ENCODE data around the gene ARMH4.

Gene ARMH4

DNA sequence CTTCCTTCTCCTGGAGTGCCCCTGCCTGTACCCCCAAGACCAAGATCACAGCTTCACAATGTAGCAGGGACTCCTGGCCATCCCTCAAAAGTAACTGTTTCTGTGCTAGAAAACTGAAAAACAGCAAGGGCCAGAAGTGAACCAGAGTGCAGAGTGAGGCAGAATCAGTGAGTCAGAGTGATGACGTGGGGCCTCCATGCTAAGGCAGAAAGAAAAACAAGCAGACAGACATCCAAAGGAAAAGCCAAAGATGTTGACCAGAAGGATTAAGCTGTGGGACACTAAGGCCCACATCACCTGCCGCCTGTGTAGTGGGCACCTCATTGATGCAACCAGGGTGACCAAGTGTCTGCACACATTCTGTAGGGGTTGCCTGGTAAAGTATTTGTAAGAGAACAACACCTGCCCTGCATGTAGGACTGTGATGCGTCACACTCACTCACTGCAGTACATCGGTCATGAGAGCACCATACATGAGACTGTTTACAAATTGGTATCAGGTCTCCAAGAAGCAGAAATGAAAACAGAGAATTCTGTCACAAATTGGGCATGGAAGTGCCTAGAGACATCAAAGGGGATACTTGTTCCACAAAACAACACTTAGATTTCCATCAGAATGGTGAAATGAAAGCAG lies 51.2 kb downstream of the ARMH4 start:
- no peak for DNase-seq (ENCODE audit: low read depth)

DNA sequence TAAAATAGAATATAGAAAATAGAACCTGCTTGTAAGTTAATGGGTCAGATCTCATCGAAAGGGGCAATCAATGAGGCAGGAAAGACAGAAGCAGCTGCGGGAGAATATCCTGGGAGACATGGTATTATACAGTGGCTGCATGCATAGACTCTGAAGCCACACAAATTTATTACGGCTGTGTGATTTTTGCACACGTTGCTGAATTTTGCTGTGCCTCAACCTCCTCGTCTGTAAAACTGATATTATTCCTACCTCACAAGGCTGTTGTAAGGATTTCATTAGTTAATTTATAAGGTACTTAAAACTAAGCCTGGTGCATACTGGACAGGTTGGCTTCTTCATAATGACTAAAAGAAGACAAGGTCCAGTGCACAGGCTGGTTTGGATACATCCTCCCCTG lies 52.3 kb downstream of the ARMH4 start:
- DNase-seq (ENCODE audit: low read depth) = no peak

DNA sequence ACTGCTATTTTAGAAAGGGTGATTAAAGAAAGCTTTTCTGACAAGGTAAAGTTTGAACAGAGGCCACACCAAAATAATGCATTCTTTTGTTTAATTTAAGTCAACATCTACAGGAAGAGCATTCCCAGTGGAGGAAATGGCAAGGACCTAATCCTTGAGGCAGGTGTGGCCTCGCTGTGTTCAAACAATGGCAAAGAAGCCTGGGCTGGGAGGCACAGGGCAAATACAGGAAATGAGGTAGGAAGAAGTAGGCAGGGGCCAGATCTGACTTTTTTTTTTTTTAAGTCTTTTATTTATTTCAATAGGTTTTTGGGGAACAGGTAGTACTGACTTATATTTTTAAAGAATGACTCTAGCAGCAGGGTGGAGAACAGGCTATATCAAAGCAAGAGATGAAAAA lies 53.5 kb downstream of the ARMH4 start:
- no peak for DNase-seq (ENCODE audit: low read depth)

DNA sequence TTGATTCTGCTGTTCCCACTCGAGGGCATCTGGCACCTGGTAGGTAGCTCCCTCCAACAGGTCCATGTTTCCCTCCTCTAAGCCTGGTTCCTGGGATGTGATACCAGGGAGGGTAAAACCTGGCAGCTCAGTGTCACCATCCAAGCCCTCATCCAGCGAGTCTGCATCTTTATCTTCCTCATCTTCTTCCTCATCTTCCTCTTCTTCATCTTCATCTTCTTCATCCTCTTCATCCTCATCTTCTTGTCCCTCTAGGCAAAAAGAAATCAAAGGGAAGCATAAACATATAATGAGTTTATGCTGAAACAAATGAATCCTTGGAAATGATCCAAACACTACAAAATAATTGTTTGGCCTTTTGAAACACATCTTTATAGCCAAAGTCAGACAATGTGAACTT lies 55.3 kb downstream of the ARMH4 start:
- DNase-seq (ENCODE audit: low read depth) = no peak

DNA sequence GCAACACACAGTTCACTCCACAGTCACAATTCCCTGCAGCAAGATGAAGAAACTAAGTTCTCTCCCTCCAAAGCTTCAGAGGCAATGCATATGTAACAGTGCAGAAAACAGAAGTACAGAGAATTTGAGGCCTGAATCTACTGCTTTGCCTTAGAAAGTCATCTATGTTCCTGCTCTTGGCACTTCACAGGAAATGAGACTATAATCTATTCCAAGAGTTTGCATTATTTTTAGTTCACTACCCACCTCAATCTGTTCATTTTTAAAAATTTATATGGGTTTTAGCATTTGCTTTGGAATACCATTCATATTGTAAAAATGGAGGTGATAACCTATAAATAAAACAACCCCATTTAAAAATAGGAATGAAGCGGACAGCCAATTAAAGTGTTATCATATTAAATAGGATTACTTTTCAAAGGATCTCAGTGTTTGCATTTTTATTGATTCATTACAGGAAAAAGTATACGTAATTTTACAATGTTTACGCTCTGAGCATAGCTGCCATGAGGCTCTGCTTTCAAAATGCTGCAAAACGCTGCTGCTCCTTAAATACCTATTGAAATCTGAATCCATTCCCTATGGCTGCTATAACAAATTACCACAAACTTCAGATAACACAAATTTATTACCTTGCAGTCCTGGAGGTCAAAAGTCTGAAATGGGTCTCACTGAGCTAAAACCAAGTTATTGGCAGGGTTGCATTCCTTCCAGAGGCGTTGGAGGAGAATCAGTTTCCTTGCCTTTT lies 60.0 kb downstream of the ARMH4 start:
- no peak for DNase-seq (ENCODE audit: low read depth)

DNA sequence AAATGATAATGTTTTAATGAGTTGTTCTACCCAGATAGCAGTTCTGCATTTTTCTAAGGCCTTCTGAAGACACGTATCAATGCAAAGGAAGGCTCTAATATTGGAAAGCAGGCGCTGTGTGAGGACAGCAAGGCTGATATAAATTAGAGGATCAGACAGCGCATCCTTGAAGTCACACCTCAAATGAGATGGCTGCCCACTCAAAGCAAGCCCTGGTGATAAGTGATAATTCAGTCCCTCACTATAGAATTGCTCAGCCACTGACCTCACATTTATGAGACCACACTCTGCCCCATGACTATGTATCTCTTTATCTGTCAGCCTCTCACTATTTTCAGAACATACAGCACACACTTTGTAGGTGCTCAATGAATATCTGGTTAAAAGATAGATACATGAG lies 62.4 kb downstream of the ARMH4 start:
- DNase-seq (ENCODE audit: low read depth) = no peak

DNA sequence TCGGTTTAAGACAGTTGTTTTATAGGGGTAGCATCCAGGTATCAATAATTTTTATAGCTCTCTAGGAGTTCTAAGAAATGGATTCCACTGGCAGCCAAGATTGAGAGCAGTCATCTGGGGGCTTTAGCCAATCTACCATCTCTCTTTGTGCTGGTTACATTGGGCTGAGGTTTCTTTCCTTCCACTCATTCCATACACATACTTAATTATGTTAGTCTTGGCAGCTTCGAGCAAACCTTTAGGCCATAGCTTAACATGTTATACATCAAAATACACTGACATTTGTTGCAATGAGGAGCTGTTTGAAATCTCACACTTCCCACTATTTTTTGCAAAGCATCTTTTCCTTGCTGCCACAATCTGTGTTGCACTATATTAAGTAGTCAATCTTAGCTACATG lies 63.1 kb downstream of the ARMH4 start:
- DNase-seq (ENCODE audit: low read depth) = no peak

DNA sequence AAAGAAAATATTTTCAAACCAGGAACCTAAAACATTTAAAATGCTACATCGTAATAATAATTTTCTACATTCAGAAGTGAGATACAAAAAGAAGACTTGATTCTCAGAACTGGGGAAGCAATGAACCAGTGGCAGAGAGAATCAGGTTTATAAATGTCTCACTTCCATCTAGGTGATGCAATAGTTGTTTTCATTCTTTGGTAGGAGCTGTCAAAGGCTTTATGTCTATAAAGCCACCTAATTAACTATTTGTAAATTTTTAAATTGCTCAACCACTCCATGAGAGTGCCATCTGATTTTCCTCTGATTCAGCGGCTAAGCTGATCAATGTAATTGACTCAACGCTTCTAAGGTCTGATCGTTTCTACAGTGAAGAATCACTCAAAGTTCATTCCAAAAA lies 66.1 kb downstream of the ARMH4 start:
- DNase-seq (ENCODE audit: low read depth) = no peak

DNA sequence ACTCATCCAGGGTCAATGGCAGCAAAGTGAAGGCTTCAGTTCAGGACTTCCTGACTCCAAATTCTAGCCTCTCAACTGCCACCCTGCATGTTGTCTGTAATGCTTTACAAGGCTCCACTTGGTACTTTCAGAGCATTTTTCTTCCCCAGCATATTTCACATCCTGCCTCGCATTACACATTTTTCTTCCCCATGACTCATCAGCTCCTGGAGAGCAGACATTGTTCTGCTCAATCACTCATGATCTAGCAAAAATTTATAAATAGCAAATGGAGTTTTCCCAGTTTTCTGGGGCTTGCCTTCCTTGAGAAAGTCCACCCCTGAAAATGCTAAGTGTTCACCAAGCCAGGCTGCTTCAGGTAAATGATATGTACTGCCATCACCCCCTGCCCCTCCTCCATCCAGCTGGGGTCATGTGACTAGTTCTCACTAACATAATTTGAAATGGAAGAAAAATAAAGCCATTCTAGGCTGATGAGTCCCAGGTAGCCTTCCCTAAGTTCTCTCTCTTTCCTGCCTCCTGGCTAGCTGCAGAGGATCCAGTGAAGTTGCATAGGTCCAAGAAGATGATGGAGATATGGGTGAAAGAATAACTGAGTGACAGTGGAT lies 69.4 kb downstream of the ARMH4 start:
- DNase-seq (ENCODE audit: low read depth) = no peak

DNA sequence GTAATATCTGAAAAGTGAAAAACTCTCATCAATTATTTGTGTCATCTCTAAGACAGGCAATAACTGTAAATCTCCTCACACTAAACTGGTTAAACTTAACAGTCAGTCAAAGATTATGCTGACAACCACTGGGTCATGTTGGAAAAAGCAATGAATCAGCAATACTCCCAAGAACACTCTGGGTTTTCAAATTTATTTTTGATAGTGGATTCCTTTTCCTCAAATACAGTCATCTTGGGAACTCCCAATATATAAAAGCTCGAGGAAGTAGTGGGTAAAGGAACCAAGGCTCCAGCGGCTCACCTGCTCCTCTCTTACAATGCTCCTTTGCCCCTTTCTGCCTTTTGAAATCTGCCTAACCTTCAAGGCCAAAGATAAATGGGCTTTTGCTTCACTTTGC lies 70.0 kb downstream of the ARMH4 start:
- no peak for DNase-seq (ENCODE audit: low read depth)

DNA sequence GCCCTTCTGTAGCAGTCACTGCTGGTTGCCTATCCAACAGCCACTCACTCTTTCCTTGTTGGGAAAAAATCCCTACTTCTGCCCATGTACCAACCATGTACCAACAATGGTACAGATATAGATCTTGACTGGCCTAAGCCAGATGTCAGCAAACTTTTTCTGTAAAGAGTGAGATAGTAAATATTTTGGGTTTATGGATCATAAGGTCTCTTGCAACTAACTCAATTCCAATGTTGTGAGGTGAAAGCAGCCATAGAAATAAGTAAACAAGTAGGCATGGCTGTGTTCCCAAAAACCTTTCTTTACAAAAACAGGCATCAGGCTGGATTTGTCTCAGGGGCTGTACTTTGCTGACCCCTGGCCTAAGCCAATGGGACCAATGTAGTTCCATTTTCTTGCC lies 73.5 kb downstream of the ARMH4 start:
- no peak for DNase-seq (ENCODE audit: low read depth)

DNA sequence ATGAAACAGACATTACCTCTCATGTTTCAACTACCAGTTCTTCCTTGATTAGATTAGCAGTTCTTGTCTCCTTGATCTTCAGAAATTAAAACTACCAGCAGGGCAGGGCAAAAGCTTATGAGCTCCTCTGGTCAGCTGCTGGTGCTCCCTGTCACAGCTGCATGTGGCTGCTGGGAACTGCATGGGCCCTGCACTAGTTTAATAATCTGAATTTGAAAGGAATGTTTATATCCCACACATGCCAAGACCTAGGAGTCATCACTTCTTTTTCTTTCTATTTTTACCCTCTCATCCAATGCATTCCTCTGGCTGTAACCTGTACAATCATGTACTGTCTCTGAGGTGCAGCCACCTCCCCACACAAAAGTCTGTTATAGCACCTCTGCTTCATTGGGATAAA lies 73.9 kb downstream of the ARMH4 start:
- no peak for DNase-seq (ENCODE audit: low read depth)

DNA sequence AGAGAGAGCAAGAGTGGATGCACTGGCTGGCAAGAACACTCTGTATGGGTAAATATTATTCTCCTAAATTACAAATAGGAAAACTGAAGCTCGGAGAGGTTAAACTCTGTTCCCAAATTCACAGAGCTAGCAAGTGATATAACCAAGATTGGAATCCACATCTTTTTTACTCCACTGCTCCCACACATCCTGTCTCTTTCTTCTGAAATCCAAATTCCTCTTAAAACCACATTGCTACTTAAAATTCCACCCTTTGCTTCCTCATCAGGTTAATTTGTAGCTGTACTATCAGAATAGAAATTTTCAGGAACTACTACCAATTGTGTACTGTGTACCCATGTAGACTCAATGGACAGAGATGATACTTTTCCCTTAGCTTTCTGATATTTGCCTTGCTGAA lies 74.4 kb downstream of the ARMH4 start:
- no peak for DNase-seq (ENCODE audit: low read depth)

DNA sequence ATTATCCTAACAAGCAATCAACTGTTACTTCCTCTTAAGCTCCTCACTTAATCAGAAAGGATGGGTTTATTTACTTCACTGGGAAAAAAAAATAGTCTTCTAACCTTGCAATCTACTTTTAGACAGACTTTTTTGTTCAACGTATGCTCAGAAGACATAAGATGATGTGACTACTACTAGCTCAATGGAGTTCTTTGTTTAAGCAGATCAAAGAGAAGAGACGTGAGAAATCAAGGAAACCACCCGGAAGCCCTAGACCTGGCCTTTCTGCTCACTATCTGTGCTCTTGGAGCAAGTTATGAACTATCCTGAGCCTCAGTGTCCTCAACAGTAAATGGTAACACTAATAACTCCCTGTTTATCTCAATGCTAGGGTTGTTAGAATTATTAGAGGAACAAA lies 78.5 kb downstream of the ARMH4 start:
- no peak for DNase-seq (ENCODE audit: low read depth)

DNA sequence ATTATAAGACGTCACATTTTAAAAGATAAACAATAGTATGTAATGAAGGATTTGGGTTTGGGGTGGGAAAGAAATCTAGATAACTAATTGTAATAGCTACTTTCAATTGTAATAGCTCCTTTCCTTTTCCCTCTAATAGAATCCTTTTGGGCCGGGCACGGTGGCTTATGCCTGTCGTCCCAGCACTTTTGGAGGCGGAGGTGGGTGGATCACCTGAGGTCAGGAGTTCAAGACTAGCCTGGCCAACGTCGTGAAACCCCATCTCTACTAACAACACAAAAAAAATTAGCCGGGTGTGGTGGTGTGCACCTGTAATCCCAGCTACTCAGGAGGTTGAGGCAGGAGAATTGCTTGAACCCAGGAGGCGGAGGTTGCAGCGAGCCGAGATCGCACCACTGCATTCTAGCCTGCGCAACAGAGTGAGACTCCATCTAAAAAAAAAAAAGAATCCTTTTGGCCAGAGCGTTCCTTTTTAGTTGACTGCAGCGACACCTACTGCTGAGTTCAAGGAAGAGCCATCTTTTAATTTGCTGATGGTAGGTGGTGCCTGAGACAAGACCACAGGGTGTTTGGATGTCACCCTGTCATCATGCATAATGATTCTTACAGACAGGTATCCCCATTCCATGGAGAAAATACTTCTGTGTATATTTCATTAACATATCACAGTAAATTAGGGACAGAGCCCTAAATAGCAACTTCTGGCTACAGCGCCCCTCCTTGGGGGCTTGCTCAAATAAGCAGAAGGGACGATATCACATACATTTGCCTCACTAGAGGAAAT lies 79.5 kb downstream of the ARMH4 start:
- DNase-seq (ENCODE audit: low read depth) = peak; percentile 4

DNA sequence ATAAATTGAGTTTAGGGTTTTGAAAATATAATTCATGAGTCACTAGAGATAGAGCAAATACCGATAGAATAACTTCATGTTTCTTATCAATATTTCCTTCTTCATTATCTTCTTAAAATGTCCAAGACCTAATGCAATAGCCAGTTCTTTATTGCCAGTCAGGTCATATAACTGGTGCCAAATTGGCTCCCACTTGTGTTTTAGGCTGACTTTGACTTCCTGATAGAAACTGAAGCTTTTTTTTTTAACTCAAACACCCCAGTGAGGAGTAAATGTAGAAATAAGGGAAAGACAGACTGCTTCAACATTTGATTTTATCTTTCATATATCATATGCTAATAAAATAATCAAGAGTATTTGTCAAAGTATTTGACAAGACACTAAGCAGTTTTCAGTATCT lies 80.7 kb downstream of the ARMH4 start:
- no peak for DNase-seq (ENCODE audit: low read depth)

DNA sequence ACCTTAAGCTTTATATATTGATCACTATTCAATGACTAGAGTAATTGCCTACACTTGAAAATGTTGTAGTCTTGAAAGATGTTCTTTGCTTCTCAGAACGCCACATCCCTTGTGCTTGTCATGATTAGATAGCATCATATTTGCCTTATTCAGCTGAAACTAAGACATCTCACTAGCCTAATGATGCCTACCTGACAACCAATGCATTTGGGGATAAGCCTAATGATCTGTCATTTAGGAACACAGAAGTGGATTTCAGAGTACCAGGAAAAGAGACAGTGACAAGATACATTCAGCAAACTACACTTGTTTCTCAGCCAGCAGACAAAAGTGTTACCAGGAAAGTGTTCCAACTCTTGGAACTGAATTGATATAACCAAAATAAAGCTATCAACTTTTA lies 83.7 kb downstream of the ARMH4 start:
- no peak for DNase-seq (ENCODE audit: low read depth)

DNA sequence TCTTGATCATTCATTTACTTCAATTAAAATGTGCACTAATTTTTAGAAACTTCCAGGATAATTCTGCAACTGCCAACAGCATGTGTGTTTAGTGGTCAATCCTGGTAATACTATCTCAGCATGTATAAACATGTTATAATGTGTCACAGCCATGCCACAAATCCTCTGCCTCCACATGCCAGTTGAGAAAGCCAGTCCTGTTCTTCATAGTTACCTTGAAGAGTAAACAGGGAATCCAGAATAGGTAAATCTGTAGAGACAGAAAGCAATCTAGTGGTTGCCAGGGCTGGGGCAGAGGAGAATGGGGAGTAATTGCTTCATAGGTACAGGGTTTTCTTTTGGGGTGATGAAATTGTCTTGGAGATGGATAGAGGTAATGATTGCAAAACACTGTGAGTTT lies 85.9 kb downstream of the ARMH4 start:
- no peak for DNase-seq (ENCODE audit: low read depth)

DNA sequence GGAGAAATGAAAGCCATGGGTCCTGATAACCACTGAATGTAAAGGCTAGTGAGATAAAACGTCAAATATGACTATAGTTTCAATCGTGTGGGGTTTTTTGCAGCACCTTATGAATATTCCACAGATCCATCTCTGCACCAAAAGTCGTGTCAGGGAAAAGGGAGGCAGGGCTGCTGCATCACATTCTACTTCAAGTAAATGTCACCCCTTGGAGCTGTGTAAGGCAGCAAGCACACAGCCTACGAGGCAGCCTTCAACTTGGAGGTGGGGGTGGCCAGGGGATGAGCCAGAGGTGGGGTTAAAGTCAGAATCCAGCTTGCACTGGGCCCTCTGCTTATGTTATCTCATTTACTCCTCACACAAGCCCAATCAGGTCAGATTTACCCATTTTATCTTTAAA lies 90.4 kb downstream of the ARMH4 start:
- no peak for DNase-seq (ENCODE audit: low read depth)

DNA sequence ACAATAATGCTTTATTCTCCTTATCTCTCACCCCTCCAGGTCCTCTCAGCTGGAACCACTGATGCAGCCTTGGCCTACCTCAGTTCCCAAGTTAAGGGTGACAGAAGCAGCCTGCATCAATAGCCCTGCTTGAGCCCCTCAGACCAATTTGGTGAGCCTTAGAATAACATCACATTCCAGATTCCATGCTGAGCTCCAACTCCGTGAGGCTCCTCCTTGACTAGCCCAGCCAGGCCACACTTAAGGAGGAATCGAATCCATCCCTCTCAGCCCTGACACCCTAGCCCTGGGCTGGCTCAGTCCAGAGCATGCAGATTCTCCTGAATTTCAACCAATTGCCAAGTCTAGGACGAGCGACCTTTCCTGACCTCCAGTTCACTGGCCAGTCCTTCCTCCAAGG lies 91.1 kb downstream of the ARMH4 start:
- no peak for DNase-seq (ENCODE audit: low read depth)

DNA sequence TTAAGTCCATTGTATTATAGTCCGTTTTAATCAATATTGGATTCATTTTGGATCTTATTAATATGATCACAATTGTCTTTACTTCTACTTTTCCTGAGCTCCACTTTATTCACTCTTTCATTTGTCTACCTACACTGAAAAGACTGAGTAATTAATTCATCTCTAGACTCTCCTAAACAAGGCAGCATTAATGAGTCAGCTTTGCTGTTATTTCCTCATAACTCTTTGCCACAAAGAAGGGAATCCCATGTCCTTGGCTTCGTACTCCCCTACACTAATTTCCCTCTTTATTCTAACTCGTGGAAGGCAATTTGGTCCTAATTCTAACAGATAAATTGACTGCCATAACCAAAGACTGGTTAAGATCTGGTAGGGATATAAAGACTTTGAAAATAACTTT lies 91.9 kb downstream of the ARMH4 start:
- no peak for DNase-seq (ENCODE audit: low read depth)

DNA sequence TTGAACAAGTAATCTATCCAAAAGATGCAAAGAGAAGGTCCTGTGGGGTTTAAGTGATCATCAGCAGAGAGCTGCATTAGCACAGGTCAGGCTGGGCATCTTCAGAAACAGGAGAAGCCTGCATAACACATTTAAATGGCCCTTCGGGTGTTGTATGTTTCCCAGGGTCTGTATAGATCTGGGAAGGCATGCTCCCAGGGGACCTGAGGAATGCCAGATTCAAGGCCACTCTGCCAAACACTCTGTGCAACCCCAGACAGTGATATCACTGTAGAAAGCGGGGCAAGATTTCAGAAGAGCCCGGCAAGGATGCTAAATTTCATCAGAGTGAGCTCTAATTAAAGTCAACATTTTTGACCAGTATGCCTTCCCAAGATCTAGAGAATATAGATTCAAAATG lies 92.9 kb downstream of the ARMH4 start:
- DNase-seq (ENCODE audit: low read depth) = no peak

DNA sequence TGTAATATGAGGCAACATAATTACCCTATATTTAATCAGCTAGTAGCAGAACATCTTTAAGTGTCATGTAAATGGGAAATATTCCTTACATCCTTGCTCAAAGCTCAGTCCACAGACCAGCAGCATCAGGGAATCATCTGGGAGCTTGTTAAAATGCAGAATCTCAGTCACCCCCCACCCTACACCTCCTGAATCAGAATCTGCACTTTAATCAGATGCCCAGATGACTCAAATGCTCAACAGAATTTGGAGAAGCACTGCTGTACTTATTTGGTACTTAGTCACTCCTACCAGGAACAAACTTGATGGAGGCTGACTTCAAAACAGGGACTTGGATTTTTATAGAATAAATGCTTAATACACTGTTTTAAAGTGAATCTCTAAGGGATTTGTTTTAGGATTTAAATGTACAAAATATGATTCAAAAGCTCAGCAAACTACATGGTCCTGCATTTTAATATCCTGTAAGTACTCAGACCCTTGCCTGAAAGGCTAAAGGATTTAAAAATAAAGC lies 96.5 kb downstream of the ARMH4 start:
- no peak for DNase-seq (ENCODE audit: low read depth)

Data from activated gamma-delta T cell treated with anti-CD3 and anti-CD28 coated beads, Interleukin-2, amount 50 U/mL, for 16 hours (primary cell).